ENCODE measurements around the gene CBX6.

DNA sequence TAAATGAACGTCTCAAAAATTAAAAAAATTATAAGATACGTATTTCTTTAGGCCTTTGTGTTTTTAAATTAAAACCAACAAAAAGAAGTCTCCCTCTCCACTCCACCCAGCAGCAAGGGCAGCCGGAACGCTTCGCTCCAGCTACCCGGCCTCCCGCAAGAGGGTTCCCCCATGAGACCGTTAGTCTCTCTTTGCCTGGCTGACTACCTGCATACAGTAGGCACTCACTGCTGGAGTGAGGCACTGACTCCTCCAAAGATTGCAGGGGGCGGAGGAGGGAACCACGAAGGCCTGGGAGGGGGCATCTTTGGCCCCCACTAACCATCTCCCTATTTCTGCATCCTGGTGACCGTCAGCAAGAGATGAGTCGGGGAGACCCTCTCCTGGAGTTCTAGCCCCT lies 10.1 kb downstream of the CBX6 start:
- TF ChIP-seq, protein P1, sequence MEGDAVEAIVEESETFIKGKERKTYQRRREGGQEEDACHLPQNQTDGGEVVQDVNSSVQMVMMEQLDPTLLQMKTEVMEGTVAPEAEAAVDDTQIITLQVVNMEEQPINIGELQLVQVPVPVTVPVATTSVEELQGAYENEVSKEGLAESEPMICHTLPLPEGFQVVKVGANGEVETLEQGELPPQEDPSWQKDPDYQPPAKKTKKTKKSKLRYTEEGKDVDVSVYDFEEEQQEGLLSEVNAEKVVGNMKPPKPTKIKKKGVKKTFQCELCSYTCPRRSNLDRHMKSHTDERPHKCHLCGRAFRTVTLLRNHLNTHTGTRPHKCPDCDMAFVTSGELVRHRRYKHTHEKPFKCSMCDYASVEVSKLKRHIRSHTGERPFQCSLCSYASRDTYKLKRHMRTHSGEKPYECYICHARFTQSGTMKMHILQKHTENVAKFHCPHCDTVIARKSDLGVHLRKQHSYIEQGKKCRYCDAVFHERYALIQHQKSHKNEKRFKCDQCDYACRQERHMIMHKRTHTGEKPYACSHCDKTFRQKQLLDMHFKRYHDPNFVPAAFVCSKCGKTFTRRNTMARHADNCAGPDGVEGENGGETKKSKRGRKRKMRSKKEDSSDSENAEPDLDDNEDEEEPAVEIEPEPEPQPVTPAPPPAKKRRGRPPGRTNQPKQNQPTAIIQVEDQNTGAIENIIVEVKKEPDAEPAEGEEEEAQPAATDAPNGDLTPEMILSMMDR (conservative IDR thresholded peaks at IDR 0.05; ENCODE audit: low read depth, low read length): no peak
- TF ChIP-seq EZH2 (IDR thresholded peaks at IDR 0.05; ENCODE audit: borderline replicate concordance, low read depth, low read length, poor library complexity, severe bottlenecking): no peak

All from A673 (cell line).